Astrocyte (in vitro differentiated cells and primary cell): Measurements from ENCODE around the gene ESYT1. TPM values are rescaled to one million over a fixed set of nuclear protein-coding genes. Genes with fewer than 3 reads are reported as not detected.

ENCODE experiments used
- DNase-seq: peaks from one replicate; pipeline ENCODE4 v3.0.0-alpha.2; 2010; ENCODE audit warnings: low read depth
- FAIRE-seq: peaks from 2 replicates; lab custom pipeline; 2011; peaks lifted over from hg19 to GRCh38; lab: Jason Lieb, UNC
- H2AFZ ChIP-seq: 2 replicates; pipeline ENCODE4 v1.6.0; 2012; ENCODE audit warnings: low read depth, low read length, inconsistent platforms
- H3K27ac ChIP-seq: 2 replicates; pipeline ENCODE4 v1.5.1; 2011; ENCODE audit warnings: low read depth, low read length, inconsistent platforms
- H3K27me3 ChIP-seq: 2 replicates; pipeline ENCODE4 v1.6.0; 2011; ENCODE audit warnings: low read length, inconsistent platforms; ENCODE audit not compliant: insufficient read depth
- H3K36me3 ChIP-seq: 2 replicates; pipeline ENCODE4 v1.5.1; 2011; ENCODE audit warnings: low read length, inconsistent platforms; ENCODE audit not compliant: insufficient read depth
- H3K4me1 ChIP-seq: 2 replicates; pipeline ENCODE4 v1.5.1; 2011; ENCODE audit warnings: low read length, inconsistent platforms; ENCODE audit not compliant: insufficient read depth
- H3K4me2 ChIP-seq: 2 replicates; pipeline ENCODE4 v1.6.0; 2012; ENCODE audit warnings: low read length, inconsistent platforms
- H3K4me3 ChIP-seq: 2 replicates; pipeline ENCODE4 v1.5.1; 2011; ENCODE audit warnings: low read depth, mild to moderate bottlenecking, low read length, inconsistent platforms; ENCODE audit not compliant: insufficient read depth
- H3K79me2 ChIP-seq: 2 replicates; pipeline ENCODE4 v1.6.0; 2012; ENCODE audit warnings: mild to moderate bottlenecking, low read length, inconsistent platforms; ENCODE audit not compliant: insufficient read depth
- H3K9ac ChIP-seq: 2 replicates; pipeline ENCODE4 v1.6.0; 2012; ENCODE audit warnings: mild to moderate bottlenecking, low read length, inconsistent platforms
- H3K9me3 ChIP-seq: 2 replicates; pipeline ENCODE4 v1.5.1; 2012; ENCODE audit warnings: low read depth, mild to moderate bottlenecking, low read length, inconsistent platforms; ENCODE audit not compliant: insufficient read depth
- H4K20me1 ChIP-seq: 2 replicates; pipeline ENCODE4 v1.6.0; 2012; ENCODE audit warnings: low read length, inconsistent platforms; ENCODE audit not compliant: insufficient read depth
- H3K27ac Mint-ChIP-seq: one replicate; pipeline ENCODE4 v1.8.0; 2021; ENCODE audit warnings: mild to moderate bottlenecking, mixed read lengths; ENCODE audit not compliant: unreplicated experiment
- H3K27me3 Mint-ChIP-seq: one replicate; pipeline ENCODE4 v1.8.0; 2021; ENCODE audit warnings: low read depth, mixed read lengths; ENCODE audit not compliant: unreplicated experiment
- H3K36me3 Mint-ChIP-seq: one replicate; pipeline ENCODE4 v1.8.0; 2021; ENCODE audit warnings: low read depth, mixed read lengths; ENCODE audit not compliant: unreplicated experiment
- H3K4me1 Mint-ChIP-seq: one replicate; pipeline ENCODE4 v1.8.0; 2021; ENCODE audit warnings: low read depth, mixed read lengths; ENCODE audit not compliant: unreplicated experiment
- H3K4me3 Mint-ChIP-seq: one replicate; pipeline ENCODE4 v1.8.0; 2021; ENCODE audit warnings: mild to moderate bottlenecking, moderate library complexity, mixed read lengths; ENCODE audit not compliant: unreplicated experiment
- H3K9me3 Mint-ChIP-seq: one replicate; pipeline ENCODE4 v1.8.0; 2021; ENCODE audit warnings: mild to moderate bottlenecking, mixed read lengths; ENCODE audit not compliant: unreplicated experiment
- CTCF ChIP-seq: IDR thresholded peaks from 2 replicates; pipeline ENCODE4 v1.5.1; 2011; ENCODE audit warnings: low read depth, mild to moderate bottlenecking, inconsistent platforms, low read length, moderate library complexity; ENCODE audit not compliant: insufficient read depth
- EZH2 ChIP-seq: IDR thresholded peaks from 2 replicates; pipeline ENCODE4 v1.6.1; 2012; ENCODE audit warnings: mild to moderate bottlenecking, low read length, inconsistent platforms; ENCODE audit not compliant: insufficient read depth
- total RNA-seq: library from RNA; stranded (reverse); gene quantifications from 2 replicates; pipeline ENCODE4 v1.2.1, GENCODE V29; 2021

Gene ESYT1
- total RNA-seq, 1 donor from 2014 or later, result 142 TPM

- H3K36me3 ChIP-seq, result no peaks in the 10 kb centered on the region
These were observed 41.5 kb upstream of the ESYT1 start for GRCh38 chr12:56086608-56087007.

GRCh38 chr12:56087220-56087619 lies 40.8 kb upstream of the ESYT1 start:
- TF ChIP-seq CTCF (no peak), EZH2 (no peak)
- peaks cover 2% of the 10 kb centered on the region for H3K36me3 Mint-ChIP-seq
- no peaks in the 10 kb centered on the region for H3K4me1 Mint-ChIP-seq
- H3K4me3 ChIP-seq, result no peak overlapping the region
- no peak overlapping the region for H3K4me2 ChIP-seq
- peaks cover 3% of the 10 kb centered on the region for H3K27me3 Mint-ChIP-seq
- H3K79me2 ChIP-seq, result no peaks in the 10 kb centered on the region
- no peak overlapping the region for H3K4me3 Mint-ChIP-seq
- no peaks in the 10 kb centered on the region for H3K9me3 ChIP-seq
- H3K9ac ChIP-seq, result no peak overlapping the region
- FAIRE-seq (no peak), DNase-seq (no peak)
- H3K36me3 ChIP-seq, result no peaks in the 10 kb centered on the region
- no peaks in the 10 kb centered on the region for H3K4me1 ChIP-seq
- H4K20me1 ChIP-seq, result no peaks in the 10 kb centered on the region
- H3K27ac Mint-ChIP-seq, result no peak overlapping the region
- no peak overlapping the region for H3K27ac ChIP-seq
- H2AFZ ChIP-seq, result no peak overlapping the region
- H3K27me3 ChIP-seq, result peaks cover 10% of the 10 kb centered on the region
- H3K9me3 Mint-ChIP-seq, result no peaks in the 10 kb centered on the region

More at GRCh38 chr12:56086608-56087007, 41.5 kb upstream of the ESYT1 start:
- no peaks in the 10 kb centered on the region for H3K9me3 ChIP-seq
- H2AFZ ChIP-seq, result no peak overlapping the region
- H3K27ac ChIP-seq, result no peak overlapping the region
- Mint-ChIP-seq H3K4me3 (no peak overlapping the region), H3K36me3 (peaks cover 2% of the 10 kb centered on the region), H3K9me3 (no peaks in the 10 kb centered on the region), H3K4me1 (no peaks in the 10 kb centered on the region), H3K27me3 (peaks cover 6% of the 10 kb centered on the region), H3K27ac (no peak overlapping the region)
- TF ChIP-seq EZH2 (no peak), CTCF (no peak)
- no peak overlapping the region for H3K4me2 ChIP-seq
- DNase-seq (no peak), FAIRE-seq (no peak)
- no peak overlapping the region for H3K9ac ChIP-seq
- peaks cover 16% of the 10 kb centered on the region for H3K27me3 ChIP-seq
- no peak overlapping the region for H3K4me3 ChIP-seq
- H4K20me1 ChIP-seq, result no peaks in the 10 kb centered on the region
- H3K79me2 ChIP-seq, result no peaks in the 10 kb centered on the region
- no peaks in the 10 kb centered on the region for H3K4me1 ChIP-seq

DNA sequence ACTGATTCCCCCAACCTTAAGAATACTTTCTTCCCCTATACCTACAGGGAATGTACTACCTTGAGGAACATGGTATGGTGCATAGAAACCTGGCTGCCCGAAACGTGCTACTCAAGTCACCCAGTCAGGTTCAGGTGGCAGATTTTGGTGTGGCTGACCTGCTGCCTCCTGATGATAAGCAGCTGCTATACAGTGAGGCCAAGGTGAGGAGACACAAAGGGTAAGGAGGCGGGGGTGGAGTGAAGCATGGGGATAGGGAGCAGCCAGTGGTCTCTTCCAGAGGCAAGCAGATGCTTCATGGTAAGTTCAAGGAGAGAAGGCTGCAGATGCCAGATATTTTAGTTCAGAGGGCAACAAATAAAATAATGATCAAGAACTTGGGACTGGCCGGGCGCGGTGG lies 30.3 kb upstream of the ESYT1 start:
- no peak for FAIRE-seq
- Histone ChIP-seq H3K4me1 (no peaks in the 10 kb centered on the region), H3K79me2 (no peaks in the 10 kb centered on the region), H3K36me3 (no peaks in the 10 kb centered on the region), H3K27me3 (peaks cover 19% of the 10 kb centered on the region), H4K20me1 (no peaks in the 10 kb centered on the region), H3K27ac (no peak overlapping the region), H3K9ac (no peak overlapping the region), H3K4me3 (no peak overlapping the region), H3K4me2 (no peak overlapping the region), H3K9me3 (peaks cover 3% of the 10 kb centered on the region), H2AFZ (no peak overlapping the region)
- TF ChIP-seq CTCF (no peak), EZH2 (no peak)
- Mint-ChIP-seq H3K27me3 (peaks cover 11% of the 10 kb centered on the region), H3K36me3 (peaks cover 4% of the 10 kb centered on the region), H3K27ac (no peak overlapping the region), H3K4me3 (no peak overlapping the region), H3K9me3 (peaks cover 1% of the 10 kb centered on the region), H3K4me1 (no peaks in the 10 kb centered on the region)
- no peak for DNase-seq
